ENCODE results near the gene RPL10.

RPL10 gene

GRCh38 chrX:154449618-154450017 lies 51.4 kb downstream of the RPL10 start:
- DNase-seq (ENCODE audit: low read depth) = no peak

- DNase-seq (ENCODE audit: low read depth) = no peak
Observed at GRCh38 chrX:154450312-154450711, 52.1 kb downstream of the RPL10 start.

All from GM04503 (cell line).